Measurements from ENCODE around the gene SLC46A1. TPM values are rescaled to one million over a fixed set of nuclear protein-coding genes. Genes with fewer than 3 reads are reported as not detected.

The SLC46A1 gene
- 16.1 to 21.6 TPM (median 20.2 TPM) in 5 replicates for total RNA-seq (2022; extraction: Qiagen RNA extraction; ENCODE audit: low read depth)

GRCh38 chr17:28405632-28406472 lies at the start of gene SLC46A1:
SLC46A1 (minus strand) TSS chr17:28406212; CDS start chr17:28406114, 98 bp downstream.

DNA sequence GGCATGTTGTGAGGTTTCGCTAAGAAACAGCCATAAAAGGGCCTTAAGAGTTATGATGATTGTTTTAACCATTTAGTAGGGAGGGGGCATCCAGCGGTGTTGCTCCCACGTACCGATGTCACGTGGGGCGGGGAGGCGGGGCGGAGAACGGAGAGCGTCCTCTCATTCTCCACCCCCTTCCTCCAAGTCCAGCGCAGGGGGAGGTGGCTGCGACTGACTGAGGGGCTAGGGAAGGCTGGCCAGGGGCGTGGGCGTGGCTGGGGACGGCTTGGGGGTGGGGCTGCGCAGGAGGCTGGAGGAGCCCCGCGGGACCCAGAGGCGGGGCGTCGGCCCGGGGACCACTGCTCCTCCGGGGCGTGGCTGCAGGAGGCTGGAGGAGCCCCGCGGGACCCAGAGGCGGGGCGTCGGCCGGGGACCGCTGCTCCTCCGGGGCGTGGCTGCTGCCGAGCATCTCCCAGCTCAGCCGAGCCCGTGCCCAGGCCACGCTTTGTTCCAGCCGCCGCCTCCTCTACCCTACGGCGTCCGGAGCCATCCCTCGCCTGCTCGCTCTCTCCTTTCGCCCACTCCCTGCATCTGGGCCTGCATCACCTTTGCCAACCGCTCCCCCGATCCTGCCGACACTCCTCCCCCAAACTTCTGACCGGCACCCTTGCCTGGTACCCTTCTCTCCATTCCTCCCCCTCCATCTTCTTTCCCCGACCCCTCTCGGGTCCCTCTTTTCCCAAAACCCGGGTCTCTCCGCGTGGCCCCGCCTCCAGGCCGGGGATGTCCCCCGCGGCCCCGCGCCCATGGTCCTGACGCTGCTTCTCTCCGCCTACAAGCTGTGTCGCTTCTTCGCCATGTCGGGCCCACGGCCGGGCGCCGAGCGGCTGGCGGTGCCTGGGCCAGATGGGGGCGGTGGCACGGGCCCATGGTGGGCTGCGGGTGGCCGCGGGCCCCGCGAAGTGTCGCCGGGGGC lies 34.5 kb downstream of the SLC46A1 start, which contains the start of gene SARM1:
Gene SARM1, plus strand, starts transcription at position 450 of the 958 bp plus-strand sequence. Its CDS starts 339 bp downstream, at position 789.

GRCh38 chr17:28370035-28370743 lies 35.8 kb downstream of the SLC46A1 start, which contains the start of gene VTN:
VTN (minus strand) TSS chr17:28370307; CDS start chr17:28370203, 104 bp downstream.

DNA sequence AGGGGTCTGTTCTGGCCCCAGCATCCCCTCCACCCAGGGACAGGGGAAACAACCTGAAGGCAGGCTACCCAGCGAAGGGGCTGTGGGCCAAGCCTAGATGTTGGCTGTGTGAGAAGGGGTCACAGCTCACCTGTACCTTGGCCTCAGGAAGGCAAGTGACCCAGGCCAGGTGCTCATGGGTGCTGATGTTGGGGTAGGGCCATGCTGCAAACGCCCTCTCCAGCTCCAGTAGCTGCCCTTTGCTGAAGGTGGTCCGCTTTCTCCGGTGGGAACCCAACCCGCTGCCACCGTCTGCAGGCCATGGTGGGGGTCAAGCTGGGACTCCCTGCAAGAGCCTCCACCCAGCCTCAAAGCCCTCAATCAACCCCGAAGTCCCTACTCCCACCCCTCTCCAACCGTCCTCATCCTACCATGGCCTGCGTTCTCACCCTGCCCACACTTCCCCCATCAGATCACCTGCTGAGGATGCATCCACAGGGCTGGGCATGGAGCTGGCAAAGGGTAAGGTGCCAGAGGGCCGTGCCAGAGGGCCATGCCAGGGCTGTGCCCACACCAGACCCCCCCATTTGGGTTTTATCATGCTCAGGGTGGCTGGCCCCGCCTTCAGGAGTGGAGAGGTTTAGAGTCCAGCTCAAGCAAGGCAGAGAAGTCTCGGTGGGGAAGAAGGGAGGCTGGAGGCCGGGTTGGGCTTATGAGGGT lies 41.2 kb downstream of the SLC46A1 start, which contains the start of gene SEBOX:
Gene SEBOX, minus strand, starts transcription at position 535 of the 699 bp plus-strand sequence. Its CDS starts 48 bp downstream, at position 487.

GRCh38 chr17:28357061-28357900 lies 48.7 kb downstream of the SLC46A1 start, which contains the start of gene POLDIP2:
POLDIP2 (minus strand) TSS chr17:28357527; CDS start chr17:28357448, 79 bp downstream.

Other genes starting within 250 kb of the SLC46A1 start
- 48.1 to 56.0 TPM (median 51.1 TPM) in 5 replicates for gene TMEM97, start 87.0 kb downstream of the SLC46A1 start, total RNA-seq (2022; extraction: Qiagen RNA extraction; ENCODE audit: low read depth)
- 57.2 to 59.9 TPM (median 57.8 TPM) in 5 replicates for gene IFT20, start 70.7 kb downstream of the SLC46A1 start, total RNA-seq (2022; extraction: Qiagen RNA extraction; ENCODE audit: low read depth)
- 39.9 to 54.1 TPM (median 46.9 TPM) in 5 replicates for gene TNFAIP1, start 70.5 kb downstream of the SLC46A1 start, total RNA-seq (2022; extraction: Qiagen RNA extraction; ENCODE audit: low read depth)
- gene POLDIP2, start 48.7 kb downstream of the SLC46A1 start, total RNA-seq (2022; extraction: Qiagen RNA extraction; ENCODE audit: low read depth), result 139 to 167 TPM (median 160 TPM) in 5 replicates
- gene SEBOX, start 41.0 kb downstream of the SLC46A1 start, total RNA-seq (2022; extraction: Qiagen RNA extraction; ENCODE audit: low read depth), result not detected in 5 replicates
- 16.0 to 24.4 TPM (median 22.0 TPM) in 5 replicates for gene VTN, start 35.9 kb downstream of the SLC46A1 start, total RNA-seq (2022; extraction: Qiagen RNA extraction; ENCODE audit: low read depth)
- 4.3 to 7.2 TPM (median 5.2 TPM) in 5 replicates for gene SARM1, start 34.5 kb downstream of the SLC46A1 start, total RNA-seq (2022; extraction: Qiagen RNA extraction; ENCODE audit: low read depth)
- gene SLC13A2, start 67.4 kb upstream of the SLC46A1 start, total RNA-seq (2022; extraction: Qiagen RNA extraction; ENCODE audit: low read depth), result 0.10 to 0.18 TPM (median 0.14 TPM) in 4 of 5 replicates, not detected in the other
- not detected in 5 replicates for gene FOXN1, start 100.1 kb upstream of the SLC46A1 start, total RNA-seq (2022; extraction: Qiagen RNA extraction; ENCODE audit: low read depth)
- 25.1 to 32.6 TPM (median 29.0 TPM) in 5 replicates for gene UNC119, start 146.4 kb upstream of the SLC46A1 start, total RNA-seq (2022; extraction: Qiagen RNA extraction; ENCODE audit: low read depth)
- 55.8 to 58.4 TPM (median 56.6 TPM) in 5 replicates for gene PIGS, start 165.3 kb upstream of the SLC46A1 start, total RNA-seq (2022; extraction: Qiagen RNA extraction; ENCODE audit: low read depth)
- gene ALDOC, start 170.7 kb upstream of the SLC46A1 start, total RNA-seq (2022; extraction: Qiagen RNA extraction; ENCODE audit: low read depth), result 1.3 to 2.3 TPM (median 1.8 TPM) in 5 replicates
- 72.4 to 90.1 TPM (median 77.8 TPM) in 5 replicates for gene SPAG5, start 192.8 kb upstream of the SLC46A1 start, total RNA-seq (2022; extraction: Qiagen RNA extraction; ENCODE audit: low read depth)
- 2.2 to 4.9 TPM (median 4.2 TPM) in 5 replicates for gene RSKR, start 208.0 kb upstream of the SLC46A1 start, total RNA-seq (2022; extraction: Qiagen RNA extraction; ENCODE audit: low read depth)
- 56.4 to 74.1 TPM (median 58.8 TPM) in 5 replicates for gene BLTP2, start 238.9 kb upstream of the SLC46A1 start, total RNA-seq (2022; extraction: Qiagen RNA extraction; ENCODE audit: low read depth)